ENCODE measurements around the gene TMED8. TPM values are rescaled to one million over a fixed set of nuclear protein-coding genes. Genes with fewer than 3 reads are reported as not detected.

The TMED8 gene
- total RNA-seq, 1 experiment from 2014 or later = 21.2 TPM

- POLR2A ChIA-PET = no interaction called here
Observed at GRCh38 chr14:77339407-77339806, 37.5 kb downstream of the TMED8 start.

GRCh38 chr14:77338302-77338701 is 38.6 kb downstream of the TMED8 start:
- Histone ChIP-seq H3K4me1 (ENCODE audit: control insufficient read depth in 1 of 2, insufficient read depth in 2 of 2, low read length in 2 of 2) (no peaks in the 10 kb centered on the region), H3K79me2 (ENCODE audit: insufficient read depth, low read length) (no peaks in the 10 kb centered on the region), H3K9me2 (ENCODE audit: insufficient read depth) (no peaks in the 10 kb centered on the region), H2AFZ (ENCODE audit: low read depth, low read length, poor library complexity, severe bottlenecking) (no peak overlapping the region), H4K20me1 (ENCODE audit: insufficient read depth) (no peaks in the 10 kb centered on the region), H3K36me3 (ENCODE audit: control insufficient read depth in 1 of 2, insufficient read depth in 2 of 2, low read length in 2 of 2) (peaks cover 0 to 10% of the 10 kb centered on the region in 2 experiments; a peak in 1 of 4 replicates), H3K9me3 (ENCODE audit: control insufficient read depth in 1 of 2, insufficient read depth in 1 of 2, low read depth in 1 of 2, low read length in 2 of 2) (no peaks in the 10 kb centered on the region), H3K9ac (ENCODE audit: low read length) (no peak overlapping the region), H3K27me3 (ENCODE audit: insufficient read depth, low read length) (no peaks in the 10 kb centered on the region), H3K27ac (ENCODE audit: low read depth, low read length) (no peak overlapping the region), H3K4me3 (replicated peaks in 1 of 2; ENCODE audit: low read depth in 1 of 2, low read length in 2 of 2) (no peak overlapping the region), H3K4me2 (ENCODE audit: low read length) (no peak overlapping the region)
- no TSS peak for BruUV-seq (replicated peaks)
- ChIA-PET POLR2A (no interaction called here), RAD21 (ENCODE audit: low non-redundant PET in 1 of 2, low total read pairs in 2 of 2, uncharacterized antibody in 2 of 2, unreplicated experiment in 2 of 2) (no interaction called here), CTCF (no interaction called here)
- ATAC-seq (no peak), DNase-seq (ENCODE audit: low read depth, low spot score) (no peak)
- TF ChIP-seq EGR1 (IDR thresholded peaks at IDR 0.05; ENCODE audit: low read depth) = no peak
- intact Hi-C loops (cut with micrococcal nuclease) = no loop called here

More at GRCh38 chr14:77339407-77339806, 37.5 kb downstream of the TMED8 start:
- H3K79me2 ChIP-seq (ENCODE audit: insufficient read depth, low read length) = no peaks in the 10 kb centered on the region
- peaks cover 0 to 10% of the 10 kb centered on the region in 2 experiments; a peak in 1 of 4 replicates for H3K36me3 ChIP-seq (ENCODE audit: control insufficient read depth in 1 of 2, insufficient read depth in 2 of 2, low read length in 2 of 2)
- H3K4me1 ChIP-seq (ENCODE audit: control insufficient read depth in 1 of 2, insufficient read depth in 2 of 2, low read length in 2 of 2) = no peaks in the 10 kb centered on the region
- ATAC-seq (no peak), DNase-seq (ENCODE audit: low read depth, low spot score) (no peak)
- H3K9me3 ChIP-seq (ENCODE audit: control insufficient read depth in 1 of 2, insufficient read depth in 1 of 2, low read depth in 1 of 2, low read length in 2 of 2) = no peaks in the 10 kb centered on the region
- intact Hi-C loops (cut with micrococcal nuclease) = no loop called here
- TF ChIP-seq MAX (IDR thresholded peaks at IDR 0.05) (no peak), EGR1 (IDR thresholded peaks at IDR 0.05; ENCODE audit: low read depth) (no peak), CEBPB (IDR thresholded peaks at IDR 0.05; ENCODE audit: low read depth) (no peak), ELF1 (IDR thresholded peaks at IDR 0.05; ENCODE audit: borderline replicate concordance, low read depth) (no peak), SP1 (IDR thresholded peaks at IDR 0.05; ENCODE audit: low read depth) (no peak), POLR2AphosphoS5 (IDR thresholded peaks at IDR 0.05; ENCODE audit: low read depth, low read length) (no peak), POLR2A (IDR thresholded peaks at IDR 0.05; ENCODE audit: borderline replicate concordance, extremely low read depth, insufficient read depth, insufficient read length) (no peak), ZFX (IDR thresholded peaks at IDR 0.05) (no peak), YY1 (IDR thresholded peaks at IDR 0.05; ENCODE audit: extremely low read depth, insufficient replicate concordance, low read depth, low read length) (no peak)
- TF ChIP-seq, protein P1, sequence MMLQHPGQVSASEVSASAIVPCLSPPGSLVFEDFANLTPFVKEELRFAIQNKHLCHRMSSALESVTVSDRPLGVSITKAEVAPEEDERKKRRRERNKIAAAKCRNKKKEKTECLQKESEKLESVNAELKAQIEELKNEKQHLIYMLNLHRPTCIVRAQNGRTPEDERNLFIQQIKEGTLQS (IDR thresholded peaks at IDR 0.05) = no peak
- H3K27ac ChIP-seq (ENCODE audit: low read depth, low read length) = no peak overlapping the region
- ChIA-PET RAD21 (ENCODE audit: low non-redundant PET in 1 of 2, low total read pairs in 2 of 2, uncharacterized antibody in 2 of 2, unreplicated experiment in 2 of 2) (no interaction called here), CTCF (no interaction called here)
- H4K20me1 ChIP-seq (ENCODE audit: insufficient read depth) = no peaks in the 10 kb centered on the region
- no peak overlapping the region for H3K4me3 ChIP-seq (replicated peaks in 1 of 2; ENCODE audit: low read depth in 1 of 2, low read length in 2 of 2)
- no peak overlapping the region for H3K4me2 ChIP-seq (ENCODE audit: low read length)
- no peak overlapping the region for H3K9ac ChIP-seq (ENCODE audit: low read length)
- H3K9me2 ChIP-seq (ENCODE audit: insufficient read depth) = no peaks in the 10 kb centered on the region
- H3K27me3 ChIP-seq (ENCODE audit: insufficient read depth, low read length) = no peaks in the 10 kb centered on the region
- BruUV-seq (replicated peaks) = no TSS peak
- no peak overlapping the region for H2AFZ ChIP-seq (ENCODE audit: low read depth, low read length, poor library complexity, severe bottlenecking)

Measured in HCT116 (cell line).